ENCODE data around the gene ZDHHC9. TPM values are rescaled to one million over a fixed set of nuclear protein-coding genes. Genes with fewer than 3 reads are reported as not detected.
A peak's percentile ranks its signal among the peaks of the same experiment; 100 is the strongest.

ZDHHC9 gene
- total and polyA plus RNA-seq, 9 of the 15 experiments (the other 6 are each of a cell fraction or from before 2014, with no cell fraction given), result 6.8 to 22.4 (median 9.1) TPM

DNA sequence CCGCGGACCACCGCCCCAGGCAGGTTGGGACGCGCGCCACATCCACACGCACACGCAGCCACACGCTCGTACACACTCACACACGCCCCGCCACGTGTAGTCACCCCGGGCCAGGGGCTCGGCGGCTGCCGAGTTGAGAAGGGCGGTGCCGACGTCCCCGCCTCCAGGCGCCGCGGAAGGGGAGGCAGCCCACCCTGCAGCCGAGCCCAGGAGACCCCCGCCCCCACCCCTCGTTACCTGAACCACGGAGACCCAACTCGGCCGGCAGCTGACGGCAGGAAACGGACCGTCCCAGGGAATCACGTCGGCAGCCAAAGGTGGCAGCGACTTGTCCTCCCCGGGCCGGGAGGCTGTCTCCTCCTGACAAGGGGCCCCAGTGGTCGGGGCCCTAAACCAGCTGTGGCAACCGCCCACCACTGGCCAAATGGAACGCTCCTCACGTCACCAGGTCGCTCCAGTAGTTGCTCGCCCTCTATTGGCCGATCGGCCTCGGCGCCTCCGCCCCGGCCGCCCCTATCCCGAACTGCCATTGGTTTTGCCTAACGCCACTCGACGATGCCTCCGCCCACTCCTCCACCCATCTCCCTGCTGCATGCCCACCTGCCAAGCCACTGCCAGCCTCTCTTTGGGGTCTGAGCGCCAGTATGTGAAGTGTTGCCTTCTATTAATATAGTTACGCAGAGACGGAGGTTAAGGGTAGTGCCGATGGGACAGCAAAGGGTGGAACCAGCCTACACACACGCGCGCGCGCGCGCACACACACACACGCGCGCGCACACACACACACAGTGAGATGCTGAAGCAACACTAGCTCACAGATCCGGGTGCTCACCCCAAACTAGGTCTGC is at the start of gene ZDHHC9 (continued):
- no peak for TF ChIP-seq MCM2 (IDR thresholded peaks at IDR 0.05; ENCODE audit: low read depth)
- peak; percentile 80; the same call in 1 of the 2 replicates for TF ChIP-seq PHF8 (IDR thresholded peaks at IDR 0.05; ENCODE audit: borderline replicate concordance, low read length)
- no peak for TF ChIP-seq CC2D1A (IDR thresholded peaks at IDR 0.05)
- no peak for TF ChIP-seq NEUROD1 (IDR thresholded peaks at IDR 0.05; ENCODE audit: borderline replicate concordance, low read depth, low read length, partially characterized antibody)
- no peak for TF ChIP-seq TSC22D4 (tag; IDR thresholded peaks at IDR 0.05)
- no peak for TF ChIP-seq ELF4 (CRISPR knock-in tag; IDR thresholded peaks at IDR 0.05)
- TF ChIP-seq THRAP3 (IDR thresholded peaks at IDR 0.05; ENCODE audit: borderline replicate concordance), result no peak
- TF ChIP-seq WHSC1 (IDR thresholded peaks at IDR 0.05; ENCODE audit: low read length), result no peak
- no peak for TF ChIP-seq ZNF41 (CRISPR knock-in tag; conservative IDR thresholded peaks at IDR 0.05)
- no peak for TF ChIP-seq HCFC1 (IDR thresholded peaks at IDR 0.05; ENCODE audit: low read depth, low read length)
- no peak for TF ChIP-seq DPF2 (IDR thresholded peaks at IDR 0.05)
- peak in 1 of 3 experiments; percentile 41 for TF ChIP-seq YY1 (IDR thresholded peaks at IDR 0.05; ENCODE audit: borderline replicate concordance in 1 of 3, control insufficient read depth in 1 of 3, extremely low read depth in 1 of 3, insufficient read depth in 3 of 3, insufficient read length in 1 of 3, insufficient replicate concordance in 2 of 3, low read depth in 1 of 3, low read length in 2 of 3)
- TF ChIP-seq, protein P1, sequence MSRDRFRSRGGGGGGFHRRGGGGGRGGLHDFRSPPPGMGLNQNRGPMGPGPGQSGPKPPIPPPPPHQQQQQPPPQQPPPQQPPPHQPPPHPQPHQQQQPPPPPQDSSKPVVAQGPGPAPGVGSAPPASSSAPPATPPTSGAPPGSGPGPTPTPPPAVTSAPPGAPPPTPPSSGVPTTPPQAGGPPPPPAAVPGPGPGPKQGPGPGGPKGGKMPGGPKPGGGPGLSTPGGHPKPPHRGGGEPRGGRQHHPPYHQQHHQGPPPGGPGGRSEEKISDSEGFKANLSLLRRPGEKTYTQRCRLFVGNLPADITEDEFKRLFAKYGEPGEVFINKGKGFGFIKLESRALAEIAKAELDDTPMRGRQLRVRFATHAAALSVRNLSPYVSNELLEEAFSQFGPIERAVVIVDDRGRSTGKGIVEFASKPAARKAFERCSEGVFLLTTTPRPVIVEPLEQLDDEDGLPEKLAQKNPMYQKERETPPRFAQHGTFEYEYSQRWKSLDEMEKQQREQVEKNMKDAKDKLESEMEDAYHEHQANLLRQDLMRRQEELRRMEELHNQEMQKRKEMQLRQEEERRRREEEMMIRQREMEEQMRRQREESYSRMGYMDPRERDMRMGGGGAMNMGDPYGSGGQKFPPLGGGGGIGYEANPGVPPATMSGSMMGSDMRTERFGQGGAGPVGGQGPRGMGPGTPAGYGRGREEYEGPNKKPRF (IDR thresholded peaks at IDR 0.05; ENCODE audit: low read depth, low read length), result no peak
- no peak for TF ChIP-seq SMAD4 (CRISPR knock-in tag; conservative IDR thresholded peaks at IDR 0.05)
- TF ChIP-seq GATA2 (CRISPR knock-in tag; IDR thresholded peaks at IDR 0.05), result no peak
- TF ChIP-seq, protein P2, sequence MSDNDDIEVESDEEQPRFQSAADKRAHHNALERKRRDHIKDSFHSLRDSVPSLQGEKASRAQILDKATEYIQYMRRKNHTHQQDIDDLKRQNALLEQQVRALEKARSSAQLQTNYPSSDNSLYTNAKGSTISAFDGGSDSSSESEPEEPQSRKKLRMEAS (CRISPR knock-in tag; IDR thresholded peaks at IDR 0.05), result peak; percentile 30; the same call in 1 of the 2 replicates
- TF ChIP-seq, protein P3, sequence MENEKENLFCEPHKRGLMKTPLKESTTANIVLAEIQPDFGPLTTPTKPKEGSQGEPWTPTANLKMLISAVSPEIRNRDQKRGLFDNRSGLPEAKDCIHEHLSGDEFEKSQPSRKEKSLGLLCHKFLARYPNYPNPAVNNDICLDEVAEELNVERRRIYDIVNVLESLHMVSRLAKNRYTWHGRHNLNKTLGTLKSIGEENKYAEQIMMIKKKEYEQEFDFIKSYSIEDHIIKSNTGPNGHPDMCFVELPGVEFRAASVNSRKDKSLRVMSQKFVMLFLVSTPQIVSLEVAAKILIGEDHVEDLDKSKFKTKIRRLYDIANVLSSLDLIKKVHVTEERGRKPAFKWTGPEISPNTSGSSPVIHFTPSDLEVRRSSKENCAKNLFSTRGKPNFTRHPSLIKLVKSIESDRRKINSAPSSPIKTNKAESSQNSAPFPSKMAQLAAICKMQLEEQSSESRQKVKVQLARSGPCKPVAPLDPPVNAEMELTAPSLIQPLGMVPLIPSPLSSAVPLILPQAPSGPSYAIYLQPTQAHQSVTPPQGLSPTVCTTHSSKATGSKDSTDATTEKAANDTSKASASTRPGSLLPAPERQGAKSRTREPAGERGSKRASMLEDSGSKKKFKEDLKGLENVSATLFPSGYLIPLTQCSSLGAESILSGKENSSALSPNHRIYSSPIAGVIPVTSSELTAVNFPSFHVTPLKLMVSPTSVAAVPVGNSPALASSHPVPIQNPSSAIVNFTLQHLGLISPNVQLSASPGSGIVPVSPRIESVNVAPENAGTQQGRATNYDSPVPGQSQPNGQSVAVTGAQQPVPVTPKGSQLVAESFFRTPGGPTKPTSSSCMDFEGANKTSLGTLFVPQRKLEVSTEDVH (IDR thresholded peaks at IDR 0.05; ENCODE audit: low read depth, partially characterized antibody), result peak; percentile 42
- TF ChIP-seq, protein P4, sequence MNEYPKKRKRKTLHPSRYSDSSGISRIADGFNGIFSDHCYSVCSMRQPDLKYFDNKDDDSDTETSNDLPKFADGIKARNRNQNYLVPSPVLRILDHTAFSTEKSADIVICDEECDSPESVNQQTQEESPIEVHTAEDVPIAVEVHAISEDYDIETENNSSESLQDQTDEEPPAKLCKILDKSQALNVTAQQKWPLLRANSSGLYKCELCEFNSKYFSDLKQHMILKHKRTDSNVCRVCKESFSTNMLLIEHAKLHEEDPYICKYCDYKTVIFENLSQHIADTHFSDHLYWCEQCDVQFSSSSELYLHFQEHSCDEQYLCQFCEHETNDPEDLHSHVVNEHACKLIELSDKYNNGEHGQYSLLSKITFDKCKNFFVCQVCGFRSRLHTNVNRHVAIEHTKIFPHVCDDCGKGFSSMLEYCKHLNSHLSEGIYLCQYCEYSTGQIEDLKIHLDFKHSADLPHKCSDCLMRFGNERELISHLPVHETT (CRISPR knock-in tag; conservative IDR thresholded peaks at IDR 0.05 in 1 of 2, IDR thresholded peaks at IDR 0.05 in 1 of 2), result no peak
- no peak for TF ChIP-seq SMARCB1 (IDR thresholded peaks at IDR 0.05; ENCODE audit: insufficient read length, low read depth)

All from K562 (cell line).